Endodermal cell (in vitro differentiated cells): ENCODE data around the gene ACADM. TPM values are rescaled to one million over a fixed set of nuclear protein-coding genes. Genes with fewer than 3 reads are reported as not detected.

Experiments used
- DNase-seq: peaks from one replicate; pipeline ENCODE4 v3.0.0-alpha.2; 2017
- H3K27ac ChIP-seq: 2 replicates; pipeline ENCODE4 v1.5.1; 2013; ENCODE audit warnings: mild to moderate bottlenecking, low read depth, low read length, moderate library complexity
- H3K27me3 ChIP-seq: 2 replicates; pipeline ENCODE4 v1.6.1; 2013; ENCODE audit warnings: mild to moderate bottlenecking, low read length, moderate library complexity; ENCODE audit not compliant: insufficient read depth, control insufficient read depth, poor library complexity, severe bottlenecking
- H3K36me3 ChIP-seq: 2 replicates; pipeline ENCODE4 v1.7.0; 2013; ENCODE audit warnings: mild to moderate bottlenecking, low read length, moderate library complexity; ENCODE audit not compliant: control insufficient read depth, insufficient read depth
- H3K4me1 ChIP-seq: one replicate; pipeline ENCODE4 v1.7.0; 2013; ENCODE audit warnings: low read length; ENCODE audit not compliant: control insufficient read depth, insufficient read depth
- H3K4me3 ChIP-seq: 2 replicates; pipeline ENCODE4 v1.5.1; 2013; ENCODE audit warnings: mild to moderate bottlenecking, low read length, moderate library complexity
- H3K9ac ChIP-seq: 2 replicates; pipeline ENCODE4 v1.6.1; 2013; ENCODE audit warnings: mild to moderate bottlenecking, low read length, moderate library complexity; ENCODE audit not compliant: poor library complexity, severe bottlenecking; ENCODE audit errors: extremely low read depth
- H3K9me3 ChIP-seq: 2 replicates; pipeline ENCODE4 v1.6.1; 2013; ENCODE audit warnings: mild to moderate bottlenecking, low read length, moderate library complexity; ENCODE audit not compliant: control insufficient read depth
- H3K27ac Mint-ChIP-seq: 2 replicates; pipeline ENCODE4 v1.8.0; 2020; ENCODE audit warnings: mixed read lengths
- H3K27me3 Mint-ChIP-seq: 2 replicates; pipeline ENCODE4 v1.8.0; 2021; ENCODE audit warnings: mild to moderate bottlenecking, mixed read lengths; ENCODE audit not compliant: insufficient read depth
- H3K36me3 Mint-ChIP-seq: 2 replicates; pipeline ENCODE4 v1.8.0; 2020; ENCODE audit warnings: low read depth, mixed read lengths
- H3K4me1 Mint-ChIP-seq: 2 replicates; pipeline ENCODE4 v1.8.0; 2020; ENCODE audit warnings: mixed read lengths
- H3K4me3 Mint-ChIP-seq: 2 replicates; pipeline ENCODE4 v1.8.0; 2020; ENCODE audit warnings: mild to moderate bottlenecking, moderate library complexity, mixed read lengths
- H3K9me3 Mint-ChIP-seq: 2 replicates; pipeline ENCODE4 v1.8.0; 2020; ENCODE audit warnings: mild to moderate bottlenecking, mixed read lengths
- CTCF ChIP-seq: fragments of 200-600 bp; sonication (generic); conservative IDR thresholded peaks from 2 replicates; pipeline ENCODE4 v1.5.0; 2021; ENCODE audit warnings: antibody characterized with exemption, mild to moderate bottlenecking
- WGBS, 2 experiments: methylation state at CpG; one replicate each; pipeline versions ENCODE4 v1.1.5 to v1.1.7; 2013; ENCODE audit warnings: missing lambda C conversion rate in 2 of 2, mixed read lengths in 1 of 2; ENCODE audit not compliant: insufficient coverage in 1 of 2, insufficient read length in 1 of 2; 5-methylcytosine and 5-hydroxymethylcytosine counted together
- total RNA-seq, 2 donors: library from RNA; stranded (reverse); fragmentation: NEBNext Ultra II Directional in 1 of 2; extraction: Animal tissue kit (Norgen Biotek cat#: 25700) in 1 of 2; gene quantifications; 2 replicates in 1 of 2; 3 replicates in 1 of 2; pipeline ENCODE4 v1.2.1, GENCODE V29; 2021

Gene ACADM
- total RNA-seq, 2 donors from 2014 or later = 63.5 to 68.0 TPM

- Mint-ChIP-seq H3K27ac (peak overlapping the region; percentile 98), H3K4me3 (peak overlapping the region; percentile 99), H3K9me3 (no peaks in the 10 kb centered on the region), H3K4me1 (peaks cover 39% of the 10 kb centered on the region), H3K27me3 (no peaks in the 10 kb centered on the region), H3K36me3 (peaks cover 50% of the 10 kb centered on the region)
- TF ChIP-seq CTCF = no peak
- Histone ChIP-seq H3K4me3 (peak overlapping the region; percentile 94), H3K4me1 (peaks cover 4% of the 10 kb centered on the region), H3K27me3 (no peaks in the 10 kb centered on the region), H3K9ac (peak overlapping the region; percentile 86), H3K36me3 (peaks cover 54% of the 10 kb centered on the region), H3K27ac (no peak overlapping the region), H3K9me3 (no peaks in the 10 kb centered on the region)
- 14 to 20% methylated on average over 3 to 4 of the region's 4 CpGs for WGBS, 2 experiments
- DNase-seq = no peak
Measured at GRCh38 chr1:75787524-75787923, 63.0 kb downstream of the ACADM start.

- H3K27me3 ChIP-seq = no peaks in the 10 kb centered on the region
- peaks cover 78% of the 10 kb centered on the region for H3K36me3 ChIP-seq
- H3K27me3 Mint-ChIP-seq = no peaks in the 10 kb centered on the region
- peaks cover 73% of the 10 kb centered on the region for H3K36me3 Mint-ChIP-seq
- no peak for TF ChIP-seq CTCF
- no peak overlapping the region for H3K9ac ChIP-seq
- H3K4me3 ChIP-seq = peak overlapping the region; percentile 94
- peak overlapping the region; percentile 99 for H3K4me3 Mint-ChIP-seq
- H3K4me1 Mint-ChIP-seq = peaks cover 39% of the 10 kb centered on the region
- no peak for DNase-seq
- no peaks in the 10 kb centered on the region for H3K9me3 Mint-ChIP-seq
- no peak overlapping the region for H3K27ac ChIP-seq
- H3K9me3 ChIP-seq = no peaks in the 10 kb centered on the region
- no peak overlapping the region for H3K27ac Mint-ChIP-seq
- peaks cover 4% of the 10 kb centered on the region for H3K4me1 ChIP-seq
Measured at GRCh38 chr1:75789988-75790387, 65.5 kb downstream of the ACADM start.

- no peaks in the 10 kb centered on the region for H3K9me3 Mint-ChIP-seq
- no peaks in the 10 kb centered on the region for H3K27me3 Mint-ChIP-seq
- Histone ChIP-seq H3K4me3 (peak overlapping the region; percentile 94), H3K27ac (no peak overlapping the region), H3K9ac (no peak overlapping the region), H3K27me3 (no peaks in the 10 kb centered on the region), H3K9me3 (no peaks in the 10 kb centered on the region), H3K4me1 (peaks cover 4% of the 10 kb centered on the region), H3K36me3 (peaks cover 88% of the 10 kb centered on the region)
- peaks cover 78% of the 10 kb centered on the region for H3K36me3 Mint-ChIP-seq
- H3K4me3 Mint-ChIP-seq = no peak overlapping the region
- no peak for TF ChIP-seq CTCF
- 100% methylated on average over 1 of the region's 1 CpG for WGBS, 2 experiments
- DNase-seq = no peak
- H3K27ac Mint-ChIP-seq = peak overlapping the region; percentile 56
- H3K4me1 Mint-ChIP-seq = peaks cover 34% of the 10 kb centered on the region
Measured at GRCh38 chr1:75791022-75791421, 66.5 kb downstream of the ACADM start.
